Measurements from ENCODE around the gene TACR3.
"Not testable (repeated sequence)": the region's sequence is repeated elsewhere in the genome, so short reads cannot be mapped to it uniquely, and the experiment has no call there.

TACR3 gene

GRCh38 chr4:103567591-103567990 lies 152.2 kb downstream of the TACR3 start:
- no peak for DNase-seq
- no peak for TF ChIP-seq CTCF (IDR thresholded peaks at IDR 0.05)
- H3K9me3 Mint-ChIP-seq: no peaks in the 10 kb centered on the region
- H3K36me3 Mint-ChIP-seq (ENCODE audit: low read depth): no peaks in the 10 kb centered on the region
- no peak overlapping the region for H3K27ac Mint-ChIP-seq
- no peak overlapping the region for H3K4me3 Mint-ChIP-seq
- H3K4me1 Mint-ChIP-seq: no peaks in the 10 kb centered on the region
- no peaks in the 10 kb centered on the region for H3K27me3 Mint-ChIP-seq (ENCODE audit: low read depth, poor library complexity)

GRCh38 chr4:103559178-103559577 lies 160.6 kb downstream of the TACR3 start:
- not testable (repeated sequence) for DNase-seq; H3K4me3 Mint-ChIP-seq; H3K27me3 Mint-ChIP-seq (ENCODE audit: low read depth, poor library complexity); H3K4me1 Mint-ChIP-seq; H3K36me3 Mint-ChIP-seq (ENCODE audit: low read depth); H3K27ac Mint-ChIP-seq
- peaks cover 10% of the 10 kb centered on the region for H3K9me3 Mint-ChIP-seq
